A673 (cell line): ENCODE measurements around the gene RSF1.

Experiments used
- CTCF ChIP-seq: fragments of 300-800, 200-600 bp; sonication (generic); conservative IDR thresholded peaks from 2 replicates; pipeline ENCODE4 v1.5.1; 2017; ENCODE audit warnings: low read depth, mild to moderate bottlenecking, antibody characterized with exemption, low read length, moderate library complexity, mixed read lengths
- EZH2 ChIP-seq: fragments of 200-600 bp; sonication (generic); IDR thresholded peaks from 2 replicates; pipeline ENCODE4 v1.6.1; 2017; ENCODE audit warnings: borderline replicate concordance, low read depth, mild to moderate bottlenecking, mixed read lengths, antibody characterized with exemption, low read length; ENCODE audit not compliant: poor library complexity, severe bottlenecking

- TF ChIP-seq CTCF (no peak), EZH2 (no peak)
Observed at GRCh38 chr11:77728203-77728786, 92.2 kb downstream of the RSF1 start.
